OCI-LY7 (cell line): ENCODE measurements around the gene HSD11B1.

Source experiments
- EZH2phosphoT487 ChIP-seq: fragments of 200-600 bp; sonication (generic); IDR thresholded peaks from 2 replicates; pipeline ENCODE4 v1.6.1; 2018; ENCODE audit warnings: low read depth, borderline replicate concordance, mild to moderate bottlenecking, mixed run types, antibody characterized with exemption, low read length, moderate library complexity, mixed read lengths
- TF ChIP-seq, protein P1 (sequence below): fragments of 200-600 bp; sonication (generic); conservative IDR thresholded peaks from 2 replicates; pipeline ENCODE4 v1.5.1; 2014; ENCODE audit warnings: mild to moderate bottlenecking, antibody characterized with exemption, low read length, moderate library complexity, mixed read lengths

DNA sequence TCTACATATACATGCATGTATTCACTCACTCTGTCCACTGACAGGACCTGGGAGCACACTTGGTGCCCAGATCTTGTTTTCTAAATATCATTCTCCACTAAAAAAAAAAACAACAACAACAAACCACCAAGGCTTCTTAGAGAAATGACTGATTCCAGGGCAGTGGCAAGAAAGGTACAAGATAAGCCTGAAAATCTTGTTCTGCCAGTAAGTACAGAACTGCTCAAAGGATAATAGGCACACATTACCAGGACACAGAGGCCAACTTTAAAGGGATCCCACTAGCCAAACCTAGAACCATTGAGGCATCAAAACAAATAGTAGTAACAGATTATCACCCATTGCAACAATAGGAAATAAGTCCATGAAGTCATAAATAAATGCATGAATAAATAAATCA lies 10.7 kb downstream of the HSD11B1 start:
- TF ChIP-seq, protein P1, sequence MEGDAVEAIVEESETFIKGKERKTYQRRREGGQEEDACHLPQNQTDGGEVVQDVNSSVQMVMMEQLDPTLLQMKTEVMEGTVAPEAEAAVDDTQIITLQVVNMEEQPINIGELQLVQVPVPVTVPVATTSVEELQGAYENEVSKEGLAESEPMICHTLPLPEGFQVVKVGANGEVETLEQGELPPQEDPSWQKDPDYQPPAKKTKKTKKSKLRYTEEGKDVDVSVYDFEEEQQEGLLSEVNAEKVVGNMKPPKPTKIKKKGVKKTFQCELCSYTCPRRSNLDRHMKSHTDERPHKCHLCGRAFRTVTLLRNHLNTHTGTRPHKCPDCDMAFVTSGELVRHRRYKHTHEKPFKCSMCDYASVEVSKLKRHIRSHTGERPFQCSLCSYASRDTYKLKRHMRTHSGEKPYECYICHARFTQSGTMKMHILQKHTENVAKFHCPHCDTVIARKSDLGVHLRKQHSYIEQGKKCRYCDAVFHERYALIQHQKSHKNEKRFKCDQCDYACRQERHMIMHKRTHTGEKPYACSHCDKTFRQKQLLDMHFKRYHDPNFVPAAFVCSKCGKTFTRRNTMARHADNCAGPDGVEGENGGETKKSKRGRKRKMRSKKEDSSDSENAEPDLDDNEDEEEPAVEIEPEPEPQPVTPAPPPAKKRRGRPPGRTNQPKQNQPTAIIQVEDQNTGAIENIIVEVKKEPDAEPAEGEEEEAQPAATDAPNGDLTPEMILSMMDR = no peak
- TF ChIP-seq EZH2phosphoT487 = no peak
